22Rv1 (cell line): ENCODE results near the gene FLNB.

ENCODE experiments used
- CTCF ChIP-seq: fragments of 450-650 bp; IDR thresholded peaks from 2 replicates; pipeline ENCODE4 v1.5.1; 2017; ENCODE audit warnings: mild to moderate bottlenecking
- ZFX ChIP-seq: fragments of 450-650 bp; IDR thresholded peaks from 2 replicates; pipeline ENCODE4 v1.6.1; 2017; ENCODE audit warnings: antibody characterized with exemption, borderline replicate concordance

- TF ChIP-seq CTCF (no peak), ZFX (no peak)
Observed at GRCh38 chr3:58198362-58198761, 190.1 kb downstream of the FLNB start.
